ENCODE measurements around the gene CHAF1B.
"Not testable (repeated sequence)": the region's sequence is repeated elsewhere in the genome, so short reads cannot be mapped to it uniquely, and the experiment has no call there.

The CHAF1B gene

DNA sequence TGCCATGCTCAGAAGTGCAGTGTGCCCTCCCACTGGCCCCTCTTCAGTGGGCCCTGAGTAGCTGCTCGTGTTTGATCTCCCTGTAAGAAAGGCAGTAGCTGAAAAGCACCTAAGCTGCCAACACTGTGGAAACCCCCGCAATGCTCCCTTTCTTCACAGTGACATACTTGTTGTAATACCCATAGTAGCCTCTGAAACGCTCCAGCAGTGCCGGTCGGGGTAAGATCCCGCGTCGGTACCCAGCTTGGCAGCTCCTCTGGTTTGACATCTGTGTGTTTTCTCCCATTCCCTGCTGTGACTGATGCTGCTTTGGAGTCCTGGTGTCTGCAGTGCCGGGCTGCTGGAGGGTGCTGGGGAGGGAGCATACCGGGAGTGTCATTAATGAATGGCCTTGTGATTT, 3.6 kb downstream of the CHAF1B start:
- no peak overlapping the region for H3K4me2 ChIP-seq (ENCODE audit: low read length)
- peaks cover 23% of the 10 kb centered on the region for H3K79me2 ChIP-seq (ENCODE audit: control insufficient read depth, low read length)
- H3K27ac ChIP-seq (ENCODE audit: low read depth, low read length), result no peak overlapping the region
- no peaks in the 10 kb centered on the region for H3K9me2 ChIP-seq (replicated peaks; ENCODE audit: control insufficient read depth, low read length)
- no peaks in the 10 kb centered on the region for H3K9me3 ChIP-seq (ENCODE audit: control insufficient read depth, insufficient read depth, low read length)
- H4K20me1 ChIP-seq (ENCODE audit: control insufficient read depth, insufficient read depth, low read depth, low read length), result no peaks in the 10 kb centered on the region
- no peak for TF ChIP-seq EZH2phosphoT487 (IDR thresholded peaks at IDR 0.05; ENCODE audit: borderline replicate concordance, low read length)
- TF ChIP-seq, protein P1, sequence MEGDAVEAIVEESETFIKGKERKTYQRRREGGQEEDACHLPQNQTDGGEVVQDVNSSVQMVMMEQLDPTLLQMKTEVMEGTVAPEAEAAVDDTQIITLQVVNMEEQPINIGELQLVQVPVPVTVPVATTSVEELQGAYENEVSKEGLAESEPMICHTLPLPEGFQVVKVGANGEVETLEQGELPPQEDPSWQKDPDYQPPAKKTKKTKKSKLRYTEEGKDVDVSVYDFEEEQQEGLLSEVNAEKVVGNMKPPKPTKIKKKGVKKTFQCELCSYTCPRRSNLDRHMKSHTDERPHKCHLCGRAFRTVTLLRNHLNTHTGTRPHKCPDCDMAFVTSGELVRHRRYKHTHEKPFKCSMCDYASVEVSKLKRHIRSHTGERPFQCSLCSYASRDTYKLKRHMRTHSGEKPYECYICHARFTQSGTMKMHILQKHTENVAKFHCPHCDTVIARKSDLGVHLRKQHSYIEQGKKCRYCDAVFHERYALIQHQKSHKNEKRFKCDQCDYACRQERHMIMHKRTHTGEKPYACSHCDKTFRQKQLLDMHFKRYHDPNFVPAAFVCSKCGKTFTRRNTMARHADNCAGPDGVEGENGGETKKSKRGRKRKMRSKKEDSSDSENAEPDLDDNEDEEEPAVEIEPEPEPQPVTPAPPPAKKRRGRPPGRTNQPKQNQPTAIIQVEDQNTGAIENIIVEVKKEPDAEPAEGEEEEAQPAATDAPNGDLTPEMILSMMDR (IDR thresholded peaks at IDR 0.05; ENCODE audit: low read depth, low read length, poor library complexity, severe bottlenecking), result no peak
- H3K4me3 ChIP-seq (ENCODE audit: low read length), result no peak overlapping the region
- H3F3A ChIP-seq (ENCODE audit: control insufficient read depth, insufficient read depth), result no peaks in the 10 kb centered on the region
- H3K4me1 ChIP-seq (ENCODE audit: control insufficient read depth, low read length), result peaks cover 8% of the 10 kb centered on the region
- peaks cover 50% of the 10 kb centered on the region for H3K36me3 ChIP-seq (ENCODE audit: control insufficient read depth, low read length)
- H3K27me3 ChIP-seq (ENCODE audit: control insufficient read depth, low read length), result no peaks in the 10 kb centered on the region

DNA sequence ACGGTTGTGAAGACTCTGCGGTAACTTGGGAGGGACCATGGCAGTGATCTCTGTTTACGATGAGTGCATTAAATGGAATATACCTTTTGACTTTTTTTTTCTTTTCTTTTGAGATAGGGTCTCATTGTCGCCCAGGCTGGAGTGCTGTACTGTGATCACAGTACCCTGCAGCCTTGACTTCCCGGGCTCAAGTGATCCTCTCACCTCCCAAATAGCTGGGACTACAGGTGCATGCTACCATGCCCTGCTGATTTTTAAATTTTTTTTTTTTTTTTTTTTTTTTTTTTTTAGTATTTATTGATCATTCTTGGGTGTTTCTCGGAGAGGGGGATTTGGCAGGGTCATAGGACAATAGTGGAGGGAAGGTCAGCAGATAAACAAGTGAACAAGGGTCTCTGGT, 6.5 kb downstream of the CHAF1B start:
- H3K9me2 ChIP-seq (replicated peaks; ENCODE audit: control insufficient read depth, low read length); H3K27me3 ChIP-seq (ENCODE audit: control insufficient read depth, low read length); H3K27ac ChIP-seq (ENCODE audit: low read depth, low read length); H3K9me3 ChIP-seq (ENCODE audit: control insufficient read depth, insufficient read depth, low read length); H4K20me1 ChIP-seq (ENCODE audit: control insufficient read depth, insufficient read depth, low read depth, low read length); H3K4me2 ChIP-seq (ENCODE audit: low read length); H3K4me3 ChIP-seq (ENCODE audit: low read length); H3F3A ChIP-seq (ENCODE audit: control insufficient read depth, insufficient read depth); H3K4me1 ChIP-seq (ENCODE audit: control insufficient read depth, low read length): not testable (repeated sequence)
- Histone ChIP-seq H3K36me3 (ENCODE audit: control insufficient read depth, low read length) (peaks cover 58% of the 10 kb centered on the region), H3K79me2 (ENCODE audit: control insufficient read depth, low read length) (peaks cover 14% of the 10 kb centered on the region)

DNA sequence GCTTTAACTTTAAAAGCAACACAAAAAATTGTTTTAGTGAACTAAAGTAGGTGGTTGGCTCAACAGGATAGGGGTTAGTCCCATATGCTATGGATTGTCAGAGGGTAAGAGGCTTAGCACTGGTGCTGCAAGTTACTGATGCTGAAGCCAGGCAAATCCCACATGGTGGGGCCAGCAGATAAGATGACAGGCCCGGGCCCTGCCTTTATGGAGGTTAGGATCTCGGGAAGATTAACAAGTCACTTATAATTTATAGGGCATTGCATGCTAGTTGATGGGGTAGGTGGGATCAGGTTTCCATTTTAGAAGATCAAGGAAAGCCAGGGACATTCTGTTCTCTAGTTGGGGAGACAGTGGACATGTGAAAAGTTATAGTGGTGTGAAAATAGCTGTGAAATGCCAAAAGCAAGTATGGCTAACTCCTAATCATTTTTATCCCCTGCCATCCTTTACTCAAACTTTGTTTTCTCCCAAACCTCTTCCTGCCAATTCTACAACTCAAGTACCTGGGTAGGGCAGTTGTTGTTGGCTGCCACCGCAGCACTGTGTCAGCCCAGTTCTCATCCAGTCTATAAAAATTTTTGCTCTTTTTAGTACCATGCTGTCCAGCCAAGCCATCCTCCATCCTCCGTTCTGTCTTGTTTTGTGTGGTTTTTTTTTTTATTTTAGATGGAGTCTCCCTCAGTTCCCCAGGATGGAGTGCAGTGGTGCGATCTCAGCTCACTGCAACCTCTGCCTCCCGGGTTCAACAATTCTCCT, 10.3 kb downstream of the CHAF1B start:
- no peaks in the 10 kb centered on the region for H3F3A ChIP-seq (ENCODE audit: control insufficient read depth, insufficient read depth)
- no peaks in the 10 kb centered on the region for H3K27me3 ChIP-seq (ENCODE audit: control insufficient read depth, low read length)
- no peak overlapping the region for H3K4me3 ChIP-seq (ENCODE audit: low read length)
- H3K36me3 ChIP-seq (ENCODE audit: control insufficient read depth, low read length), result peaks cover 45% of the 10 kb centered on the region
- H3K4me1 ChIP-seq (ENCODE audit: control insufficient read depth, low read length), result no peaks in the 10 kb centered on the region
- H4K20me1 ChIP-seq (ENCODE audit: control insufficient read depth, insufficient read depth, low read depth, low read length), result no peaks in the 10 kb centered on the region
- no peaks in the 10 kb centered on the region for H3K9me2 ChIP-seq (replicated peaks; ENCODE audit: control insufficient read depth, low read length)
- H3K9me3 ChIP-seq (ENCODE audit: control insufficient read depth, insufficient read depth, low read length), result no peaks in the 10 kb centered on the region
- no peaks in the 10 kb centered on the region for H3K79me2 ChIP-seq (ENCODE audit: control insufficient read depth, low read length)
- TF ChIP-seq EZH2phosphoT487 (IDR thresholded peaks at IDR 0.05; ENCODE audit: borderline replicate concordance, low read length), result no peak
- TF ChIP-seq, protein P1 (IDR thresholded peaks at IDR 0.05; ENCODE audit: low read depth, low read length, poor library complexity, severe bottlenecking), result no peak
- no peak overlapping the region for H3K4me2 ChIP-seq (ENCODE audit: low read length)
- H3K27ac ChIP-seq (ENCODE audit: low read depth, low read length), result no peak overlapping the region

DNA sequence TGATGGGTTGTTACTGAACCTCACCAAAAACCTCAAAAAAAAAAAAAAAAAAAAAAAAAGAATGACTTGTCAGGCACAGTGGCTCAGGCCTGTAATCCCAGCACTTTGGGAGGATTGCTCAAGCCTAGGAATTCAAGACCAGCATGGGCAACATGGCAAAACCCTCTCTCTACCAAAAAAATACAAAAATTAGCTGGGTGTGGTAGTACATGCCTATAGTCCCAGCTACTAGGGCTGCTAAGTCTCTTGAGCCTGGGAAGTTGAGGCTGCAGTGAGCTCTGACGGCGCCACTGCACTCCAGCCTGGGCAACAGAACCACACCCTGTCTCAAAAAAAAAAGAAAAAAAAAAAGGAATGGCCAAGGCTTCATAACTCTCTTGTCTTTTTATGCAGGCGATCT, 11.1 kb downstream of the CHAF1B start:
- Histone ChIP-seq H3K27me3 (ENCODE audit: control insufficient read depth, low read length) (no peaks in the 10 kb centered on the region), H3K27ac (ENCODE audit: low read depth, low read length) (no peak overlapping the region), H4K20me1 (ENCODE audit: control insufficient read depth, insufficient read depth, low read depth, low read length) (no peaks in the 10 kb centered on the region), H3K9me2 (replicated peaks; ENCODE audit: control insufficient read depth, low read length) (no peaks in the 10 kb centered on the region), H3K4me1 (ENCODE audit: control insufficient read depth, low read length) (no peaks in the 10 kb centered on the region), H3K9me3 (ENCODE audit: control insufficient read depth, insufficient read depth, low read length) (no peaks in the 10 kb centered on the region), H3K79me2 (ENCODE audit: control insufficient read depth, low read length) (no peaks in the 10 kb centered on the region), H3K4me2 (ENCODE audit: low read length) (no peak overlapping the region), H3K4me3 (ENCODE audit: low read length) (no peak overlapping the region), H3F3A (ENCODE audit: control insufficient read depth, insufficient read depth) (no peaks in the 10 kb centered on the region), H3K36me3 (ENCODE audit: control insufficient read depth, low read length) (peaks cover 41% of the 10 kb centered on the region)
- TF ChIP-seq EZH2phosphoT487 (IDR thresholded peaks at IDR 0.05; ENCODE audit: borderline replicate concordance, low read length), result no peak
- TF ChIP-seq, protein P1 (IDR thresholded peaks at IDR 0.05; ENCODE audit: low read depth, low read length, poor library complexity, severe bottlenecking), result no peak

Measured in DOHH2 (cell line).